Ovary (tissue), 3 donors: ENCODE measurements around the gene SMURF1.

Source experiments
- EP300 ChIP-seq: sonication (generic); formaldehyde crosslinking; IDR thresholded peaks from one replicate; pipeline ENCODE4 v1.6.1; 2017; ENCODE audit warnings: antibody characterized with exemption
- POLR2A ChIP-seq: fragments of 450-650 bp; IDR thresholded peaks from one replicate; pipeline ENCODE4 v1.6.1; 2017; ENCODE audit warnings: antibody characterized with exemption, mild to moderate bottlenecking, moderate library complexity
- TF ChIP-seq, protein P1 (sequence below), 3 donors: fragments of 450-650 bp in 2 of 3; fragments of 200-600 bp in 1 of 3; IDR thresholded peaks; one replicate each; pipeline versions ENCODE4 v1.5.1 to v1.8.0; 2016 to 2022; ENCODE audit warnings: antibody characterized with exemption in 3 of 3, mild to moderate bottlenecking in 1 of 3
- donor health status: DM: no; HTN: no; CAD: no.

DNA sequence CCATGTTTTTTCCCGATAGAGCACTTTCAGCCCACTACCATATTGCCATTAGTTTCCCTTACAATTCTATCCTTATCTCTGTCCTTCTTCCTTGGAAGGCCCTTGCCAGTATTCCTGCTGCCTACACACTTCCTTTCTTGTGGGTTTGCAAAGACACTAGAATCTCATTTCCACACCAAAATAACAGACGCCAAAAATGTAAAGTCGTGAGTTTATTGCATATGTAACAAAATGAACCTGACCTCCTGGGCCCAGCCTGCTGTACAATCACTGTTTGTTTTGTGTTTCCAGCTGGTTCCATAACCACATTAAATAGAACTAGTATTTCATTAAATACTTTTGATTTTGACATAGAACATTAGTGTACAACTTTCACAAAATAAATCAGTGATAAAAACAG lies 116.7 kb downstream of the SMURF1 start:
- TF ChIP-seq, protein P1, sequence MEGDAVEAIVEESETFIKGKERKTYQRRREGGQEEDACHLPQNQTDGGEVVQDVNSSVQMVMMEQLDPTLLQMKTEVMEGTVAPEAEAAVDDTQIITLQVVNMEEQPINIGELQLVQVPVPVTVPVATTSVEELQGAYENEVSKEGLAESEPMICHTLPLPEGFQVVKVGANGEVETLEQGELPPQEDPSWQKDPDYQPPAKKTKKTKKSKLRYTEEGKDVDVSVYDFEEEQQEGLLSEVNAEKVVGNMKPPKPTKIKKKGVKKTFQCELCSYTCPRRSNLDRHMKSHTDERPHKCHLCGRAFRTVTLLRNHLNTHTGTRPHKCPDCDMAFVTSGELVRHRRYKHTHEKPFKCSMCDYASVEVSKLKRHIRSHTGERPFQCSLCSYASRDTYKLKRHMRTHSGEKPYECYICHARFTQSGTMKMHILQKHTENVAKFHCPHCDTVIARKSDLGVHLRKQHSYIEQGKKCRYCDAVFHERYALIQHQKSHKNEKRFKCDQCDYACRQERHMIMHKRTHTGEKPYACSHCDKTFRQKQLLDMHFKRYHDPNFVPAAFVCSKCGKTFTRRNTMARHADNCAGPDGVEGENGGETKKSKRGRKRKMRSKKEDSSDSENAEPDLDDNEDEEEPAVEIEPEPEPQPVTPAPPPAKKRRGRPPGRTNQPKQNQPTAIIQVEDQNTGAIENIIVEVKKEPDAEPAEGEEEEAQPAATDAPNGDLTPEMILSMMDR (IDR thresholded peaks at IDR 0.05) = no peak
- TF ChIP-seq POLR2A = no peak
- TF ChIP-seq EP300 = no peak
